Trophoblast cell (in vitro differentiated cells and primary cell): ENCODE data around the gene DXO. TPM values are rescaled to one million over a fixed set of nuclear protein-coding genes. Genes with fewer than 3 reads are reported as not detected.
"Not testable (repeated sequence)": the region's sequence is repeated elsewhere in the genome, so short reads cannot be mapped to it uniquely, and the experiment has no call there.

Experiments used
- DNase-seq, 2 donors: peaks; one replicate each; pipeline ENCODE4 v3.0.0-alpha.2; 2016
- H2AFZ ChIP-seq: 2 replicates; pipeline ENCODE4 v1.6.1; 2013; ENCODE audit warnings: low read length, moderate library complexity, mild to moderate bottlenecking; ENCODE audit not compliant: insufficient read depth, poor library complexity
- H2AK5ac ChIP-seq: 2 replicates; pipeline ENCODE4 v1.6.1; 2013; ENCODE audit warnings: mild to moderate bottlenecking, low read length
- H2BK120ac ChIP-seq: 2 replicates; pipeline ENCODE4 v1.6.1; 2013; ENCODE audit warnings: low read length, mild to moderate bottlenecking, moderate library complexity; ENCODE audit not compliant: insufficient read depth, poor library complexity
- H2BK12ac ChIP-seq: 2 replicates; pipeline ENCODE4 v1.6.1; 2013; ENCODE audit warnings: mild to moderate bottlenecking, low read length, moderate library complexity
- H2BK5ac ChIP-seq: 2 replicates; pipeline ENCODE4 v1.6.1; 2013; ENCODE audit warnings: low read length, low read depth, moderate library complexity, mild to moderate bottlenecking; ENCODE audit not compliant: poor library complexity
- H3K14ac ChIP-seq: 2 replicates; pipeline ENCODE4 v1.6.1; 2013; ENCODE audit warnings: mild to moderate bottlenecking, low read length
- H3K18ac ChIP-seq: 2 replicates; pipeline ENCODE4 v1.6.1; 2013; ENCODE audit warnings: mild to moderate bottlenecking, low read length
- H3K23ac ChIP-seq: 2 replicates; pipeline ENCODE4 v1.6.1; 2013; ENCODE audit warnings: low read length
- H3K27ac ChIP-seq: 2 replicates; pipeline ENCODE4 v1.5.1; 2013; ENCODE audit warnings: low read depth, mild to moderate bottlenecking, inconsistent platforms, low read length, moderate library complexity
- H3K27me3 ChIP-seq: 2 replicates; pipeline ENCODE4 v1.6.1; 2013; ENCODE audit warnings: inconsistent platforms, mild to moderate bottlenecking, low read length, moderate library complexity; ENCODE audit not compliant: insufficient read depth
- H3K36me3 ChIP-seq, 2 experiments: 1 replicate in 1 of 2; 2 replicates in 1 of 2; pipeline ENCODE4 v1.6.1; 2013; ENCODE audit warnings: low read length in 2 of 2, mild to moderate bottlenecking in 2 of 2, moderate library complexity in 1 of 2; ENCODE audit not compliant: insufficient read depth in 2 of 2, control insufficient read depth in 1 of 2
- H3K4ac ChIP-seq: 2 replicates; pipeline ENCODE4 v1.6.1; 2013; ENCODE audit warnings: low read depth, mild to moderate bottlenecking, low read length, moderate library complexity
- H3K4me1 ChIP-seq, 2 experiments: 1 replicate in 1 of 2; 2 replicates in 1 of 2; pipeline ENCODE4 v1.6.1; 2013; ENCODE audit warnings: low read length in 2 of 2, mild to moderate bottlenecking in 2 of 2, moderate library complexity in 1 of 2; ENCODE audit not compliant: insufficient read depth in 2 of 2, control insufficient read depth in 1 of 2
- H3K4me2 ChIP-seq: 2 replicates; pipeline ENCODE4 v1.6.1; 2013; ENCODE audit warnings: inconsistent platforms, mild to moderate bottlenecking, low read length, moderate library complexity
- H3K4me3 ChIP-seq: 2 replicates; pipeline ENCODE4 v1.5.1; 2013; ENCODE audit warnings: mild to moderate bottlenecking, low read depth, low read length, inconsistent platforms
- H3K79me1 ChIP-seq: one replicate; pipeline ENCODE4 v1.6.1; 2013; ENCODE audit warnings: low read length
- H3K79me2 ChIP-seq: 2 replicates; pipeline ENCODE4 v1.6.1; 2013; ENCODE audit warnings: low read length, mild to moderate bottlenecking; ENCODE audit not compliant: control insufficient read depth, insufficient read depth, poor library complexity
- H3K9ac ChIP-seq: 2 replicates; pipeline ENCODE4 v1.6.1; 2013; ENCODE audit warnings: mild to moderate bottlenecking, low read length
- H3K9me3 ChIP-seq: 2 replicates; pipeline ENCODE4 v1.6.1; 2013; ENCODE audit warnings: low read depth, mild to moderate bottlenecking, control low read depth, inconsistent platforms, low read length; ENCODE audit not compliant: insufficient read depth
- H4K12ac ChIP-seq: 2 replicates; pipeline ENCODE4 v1.6.1; 2013; ENCODE audit warnings: low read depth, mild to moderate bottlenecking, low read length, moderate library complexity
- H4K8ac ChIP-seq: 2 replicates; pipeline ENCODE4 v1.6.1; 2013; ENCODE audit warnings: low read depth, mild to moderate bottlenecking, low read length, moderate library complexity
- H4K91ac ChIP-seq: one replicate; pipeline ENCODE4 v1.6.1; 2013; ENCODE audit warnings: low read depth, mild to moderate bottlenecking, low read length, moderate library complexity
- WGBS: extraction: QIAGEN DNeasy Blood & Tissue Kit; methylation state at CpG from one replicate; pipeline ENCODE4 v1.1.7; 2013; ENCODE audit warnings: missing lambda C conversion rate; ENCODE audit not compliant: insufficient read length, insufficient coverage; ENCODE audit errors: extremely low coverage; 5-methylcytosine and 5-hydroxymethylcytosine counted together
- polyA plus RNA-seq: library from polyadenylated mRNA; stranded (reverse); fragments of 200-250 nt; gene quantifications from 2 replicates; pipeline ENCODE4 v1.2.3, GENCODE V29; 2013

The DXO gene
- 15.6 and 18.1 TPM in 2 replicates for polyA plus RNA-seq

GRCh38 chr6:31971993-31972708 lies at the start of gene DXO:
TSS of gene DXO (minus strand) at chr6:31972138. CDS start at chr6:31971675, 463 bp downstream.
- peak within 1 kb of the TSS; percentile 35 for H2BK120ac ChIP-seq
- H3K18ac ChIP-seq = peak within 1 kb of the TSS; percentile 27
- no peaks in the 10 kb centered on the region for H3K27me3 ChIP-seq
- WGBS = no CpG with 5 or more reads among the region's 62 CpGs
- peaks cover 9 to 12% of the 10 kb centered on the region in 2 experiments for H3K4me1 ChIP-seq
- H2BK5ac ChIP-seq = peak within 1 kb of the TSS; percentile 54
- peaks cover 34 to 36% of the 10 kb centered on the region in 2 experiments for H3K36me3 ChIP-seq
- peak within 1 kb of the TSS; percentile 80 for H2AFZ ChIP-seq
- H3K4me3 ChIP-seq = peak within 1 kb of the TSS; percentile 87
- H4K91ac ChIP-seq = peak within 1 kb of the TSS; percentile 92
- H3K79me1 ChIP-seq = peaks cover 11% of the 10 kb centered on the region
- peak within 1 kb of the TSS; percentile 94 for H3K4me2 ChIP-seq
- H3K4ac ChIP-seq = peak within 1 kb of the TSS; percentile 14
- peak within 1 kb of the TSS; percentile 74 for H3K14ac ChIP-seq
- peak within 1 kb of the TSS; percentile 85 for H4K12ac ChIP-seq
- H3K79me2 ChIP-seq = peaks cover 2% of the 10 kb centered on the region
- no peaks in the 10 kb centered on the region for H3K9me3 ChIP-seq
- peak; percentile 96 to 97 for DNase-seq
- peak within 1 kb of the TSS; percentile 77 for H4K8ac ChIP-seq
- H3K23ac ChIP-seq = no peak within 1 kb of the TSS
- peak within 1 kb of the TSS; percentile 81 for H3K9ac ChIP-seq
- H3K27ac ChIP-seq = peak within 1 kb of the TSS; percentile 80
- no peak within 1 kb of the TSS for H2BK12ac ChIP-seq
- H2AK5ac ChIP-seq = peak within 1 kb of the TSS; percentile 49

GRCh38 chr6:32014547-32014946 lies 42.6 kb upstream of the DXO start, which contains the start of gene C4B:
TSS of gene C4B (plus strand) at chr6:32014795. CDS start at chr6:32014846, 51 bp downstream.
- not testable (repeated sequence) for H2BK12ac ChIP-seq, H4K8ac ChIP-seq, H3K4me3 ChIP-seq, H3K23ac ChIP-seq, DNase-seq, H2BK5ac ChIP-seq, H4K12ac ChIP-seq, H3K4me2 ChIP-seq, H2AK5ac ChIP-seq, H3K36me3 ChIP-seq, H3K79me2 ChIP-seq, H2AFZ ChIP-seq, H4K91ac ChIP-seq, H2BK120ac ChIP-seq, H3K79me1 ChIP-seq, H3K27me3 ChIP-seq, H3K9me3 ChIP-seq, H3K9ac ChIP-seq, H3K18ac ChIP-seq, H3K4ac ChIP-seq, H3K14ac ChIP-seq, H3K27ac ChIP-seq, H3K4me1 ChIP-seq
- no CpG with 5 or more reads among the region's 6 CpGs for WGBS

GRCh38 chr6:32013738-32014137 lies 41.8 kb upstream of the DXO start:
- not testable (repeated sequence) for H3K4me3 ChIP-seq
- WGBS = no CpG with 5 or more reads among the region's 5 CpGs

GRCh38 chr6:32012941-32013617 lies 41.1 kb upstream of the DXO start:
- not testable (repeated sequence) for H3K4me1 ChIP-seq, H3K9me3 ChIP-seq, H2AK5ac ChIP-seq, H3K36me3 ChIP-seq, H2BK120ac ChIP-seq, H2BK12ac ChIP-seq, H3K4me2 ChIP-seq, H2AFZ ChIP-seq, H4K8ac ChIP-seq, H3K79me2 ChIP-seq, H2BK5ac ChIP-seq, H3K79me1 ChIP-seq, H3K4me3 ChIP-seq, H3K4ac ChIP-seq, H3K14ac ChIP-seq, H4K91ac ChIP-seq, DNase-seq, H3K18ac ChIP-seq, H3K27ac ChIP-seq, H3K23ac ChIP-seq, H3K27me3 ChIP-seq, H4K12ac ChIP-seq, H3K9ac ChIP-seq
- WGBS = no CpG with 5 or more reads among the region's 17 CpGs

More at GRCh38 chr6:32013738-32014137, 41.8 kb upstream of the DXO start:
- H2AK5ac ChIP-seq, H3K27ac ChIP-seq, H4K8ac ChIP-seq, H4K12ac ChIP-seq, H3K14ac ChIP-seq, H3K79me1 ChIP-seq, DNase-seq, H3K4ac ChIP-seq, H3K23ac ChIP-seq, H2BK5ac ChIP-seq, H2BK12ac ChIP-seq, H2BK120ac ChIP-seq, H4K91ac ChIP-seq, H3K9me3 ChIP-seq, H2AFZ ChIP-seq, H3K4me1 ChIP-seq, H3K9ac ChIP-seq, H3K4me2 ChIP-seq, H3K36me3 ChIP-seq, H3K79me2 ChIP-seq, H3K27me3 ChIP-seq, H3K18ac ChIP-seq: not testable (repeated sequence)
